AG04449 (cell line): Measurements from ENCODE around the gene MYDGF.

Source experiments
- CTCF ChIA-PET: fragments of 350-600 bp; formaldehyde crosslinking; extraction: SDS; loops from one replicate; lab custom pipeline; 2021; ENCODE audit warnings: antibody characterized with exemption; lab: Yijun Ruan, JAX
- POLR2A ChIA-PET: fragments of 400-600, 350-600 bp; formaldehyde crosslinking; extraction: SDS; loops from one replicate; lab custom pipeline; 2020; ENCODE audit warnings: antibody characterized with exemption, inconsistent platforms; lab: Yijun Ruan, JAX
- DNase-seq: peaks from one replicate; pipeline ENCODE4 v3.0.0-alpha.2; 2010; ENCODE audit warnings: low read depth, low spot score
- H3K4me3 ChIP-seq: 2 replicates; pipeline ENCODE4 v1.5.1; 2011; ENCODE audit warnings: low read depth, mild to moderate bottlenecking, control low read depth, low read length
- CTCF ChIP-seq: IDR thresholded peaks from one replicate; pipeline ENCODE4 v1.5.1; 2011; ENCODE audit warnings: mild to moderate bottlenecking, moderate library complexity, low read length, control low read depth, inconsistent platforms; ENCODE audit not compliant: insufficient read depth; ENCODE audit errors: missing control alignments

MYDGF gene

GRCh38 chr19:4636151-4636717 lies 33.9 kb downstream of the MYDGF start:
- POLR2A ChIA-PET: no interaction called here
- TF ChIP-seq CTCF: peak; percentile 89
- peak overlapping the region; percentile 58 for H3K4me3 ChIP-seq
- CTCF ChIA-PET: interaction anchor here (0.7 to 3.4 kb wide), 46 partner anchors 9 to 371 kb away, joined by 3 to 143 read pairs (median 8); partner anchors contain the start of genes HDGFL2, LRG1, MYDGF and PLIN4
- no peak for DNase-seq

- CTCF ChIA-PET: interaction anchor here (0.7 to 3.4 kb wide), 41 partner anchors 9 to 368 kb away, joined by 3 to 143 read pairs (median 9); partner anchors contain the start of genes HDGFL2, LRG1, MYDGF and PLIN4
- H3K4me3 ChIP-seq: peak overlapping the region; percentile 58
- no peak for TF ChIP-seq CTCF
- POLR2A ChIA-PET: no interaction called here
- no peak for DNase-seq
Measured at GRCh38 chr19:4635754-4636116, 34.4 kb downstream of the MYDGF start.

- DNase-seq: no peak
- peak; percentile 78 for TF ChIP-seq CTCF
- ChIA-PET CTCF (interaction anchor here (0.9 to 3.7 kb wide), 22 partner anchors 10 to 179 kb away, joined by 3 to 57 read pairs (median 6); partner anchors contain the start of genes PLIN5 and SEMA6B), POLR2A (no interaction called here)
- no peak overlapping the region for H3K4me3 ChIP-seq
Measured at GRCh38 chr19:4633140-4633967, 36.8 kb downstream of the MYDGF start.

GRCh38 chr19:4624733-4625362 lies 45.3 kb downstream of the MYDGF start:
- no peak overlapping the region for H3K4me3 ChIP-seq
- TF ChIP-seq CTCF: peak; percentile 21
- DNase-seq: no peak
- CTCF ChIA-PET: interaction anchor here (0.6 to 2.5 kb wide), 6 partner anchors 10 to 65 kb away, joined by 3 to 17 read pairs (median 4); partner anchors contain the start of gene SEMA6B
- POLR2A ChIA-PET: no interaction called here

GRCh38 chr19:4624301-4624700 lies 45.8 kb downstream of the MYDGF start:
- ChIA-PET POLR2A (no interaction called here), CTCF (interaction anchor here (0.6 to 2.5 kb wide), 6 partner anchors 10 to 65 kb away, joined by 3 to 17 read pairs (median 4); partner anchors contain the start of gene SEMA6B)
- H3K4me3 ChIP-seq: no peak overlapping the region
- TF ChIP-seq CTCF: no peak
- DNase-seq: no peak
